ENCODE results near the gene PRR14L. TPM values are rescaled to one million over a fixed set of nuclear protein-coding genes. Genes with fewer than 3 reads are reported as not detected.
"Not testable (repeated sequence)": the region's sequence is repeated elsewhere in the genome, so short reads cannot be mapped to it uniquely, and the experiment has no call there.

Gene PRR14L
- total RNA-seq, 4 donors from 2014 or later: 18.7 to 38.8 (median 29.4) TPM

DNA sequence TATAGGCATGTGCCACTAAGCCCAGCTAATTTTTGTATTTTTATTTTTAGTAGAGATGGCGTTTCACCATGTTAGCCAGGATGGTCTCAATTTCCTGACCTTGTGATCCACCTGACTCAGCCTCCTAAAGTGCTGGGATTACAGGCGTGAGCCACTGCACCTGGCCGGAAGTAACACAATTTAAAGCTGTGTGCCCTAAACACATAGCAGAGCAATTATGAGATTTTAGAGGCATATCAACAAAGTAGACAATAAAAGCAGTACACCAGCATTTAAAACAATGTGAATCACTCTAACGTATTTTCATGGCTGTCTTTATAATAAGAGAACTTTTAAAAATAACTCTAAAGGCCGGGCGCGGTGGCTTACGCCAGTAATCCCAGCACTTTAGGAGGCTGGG is 42.4 kb downstream of the PRR14L start:
- Histone ChIP-seq H3K4me3 (replicated peaks in 1 of 3) (no peak overlapping the region), H3K9me3 (no peaks in the 10 kb centered on the region), H3K27me3 (no peaks in the 10 kb centered on the region), H3K4me1 (no peaks in the 10 kb centered on the region), H3K27ac (no peak overlapping the region), H3K36me3 (peaks cover 11 to 18% of the 10 kb centered on the region in 2 donors)
- no peak for DNase-seq
- TF ChIP-seq, protein P1, sequence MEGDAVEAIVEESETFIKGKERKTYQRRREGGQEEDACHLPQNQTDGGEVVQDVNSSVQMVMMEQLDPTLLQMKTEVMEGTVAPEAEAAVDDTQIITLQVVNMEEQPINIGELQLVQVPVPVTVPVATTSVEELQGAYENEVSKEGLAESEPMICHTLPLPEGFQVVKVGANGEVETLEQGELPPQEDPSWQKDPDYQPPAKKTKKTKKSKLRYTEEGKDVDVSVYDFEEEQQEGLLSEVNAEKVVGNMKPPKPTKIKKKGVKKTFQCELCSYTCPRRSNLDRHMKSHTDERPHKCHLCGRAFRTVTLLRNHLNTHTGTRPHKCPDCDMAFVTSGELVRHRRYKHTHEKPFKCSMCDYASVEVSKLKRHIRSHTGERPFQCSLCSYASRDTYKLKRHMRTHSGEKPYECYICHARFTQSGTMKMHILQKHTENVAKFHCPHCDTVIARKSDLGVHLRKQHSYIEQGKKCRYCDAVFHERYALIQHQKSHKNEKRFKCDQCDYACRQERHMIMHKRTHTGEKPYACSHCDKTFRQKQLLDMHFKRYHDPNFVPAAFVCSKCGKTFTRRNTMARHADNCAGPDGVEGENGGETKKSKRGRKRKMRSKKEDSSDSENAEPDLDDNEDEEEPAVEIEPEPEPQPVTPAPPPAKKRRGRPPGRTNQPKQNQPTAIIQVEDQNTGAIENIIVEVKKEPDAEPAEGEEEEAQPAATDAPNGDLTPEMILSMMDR (IDR thresholded peaks at IDR 0.05): no peak
- TF ChIP-seq POLR2A (IDR thresholded peaks at IDR 0.05): no peak
- 92% methylated on average over 8 of the region's 8 CpGs for WGBS, 2 donors
- intact Hi-C loops (cut with DNase I): no loop called here

DNA sequence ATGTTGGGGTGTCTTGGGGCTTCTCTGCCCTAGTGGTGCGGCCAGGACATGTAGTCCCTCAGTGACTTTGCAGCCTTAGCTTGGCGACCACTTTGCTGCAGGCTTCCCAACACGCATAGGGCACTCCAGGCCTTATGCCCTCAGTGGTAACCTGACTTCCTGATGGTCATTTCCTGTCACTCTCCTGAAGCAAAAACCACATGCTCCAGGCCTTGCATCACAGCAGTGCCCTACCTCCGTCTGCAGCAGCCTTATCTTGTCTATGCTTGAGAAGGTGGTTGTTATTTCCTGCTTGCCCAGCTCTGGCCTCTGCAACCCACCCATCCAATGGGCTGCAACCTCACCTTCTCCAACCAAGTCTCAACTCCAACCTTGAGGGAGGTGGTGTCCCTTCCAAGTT is 54.5 kb downstream of the PRR14L start:
- no peak overlapping the region for H3K4me3 ChIP-seq (replicated peaks in 1 of 3)
- H3K9me3 ChIP-seq: no peaks in the 10 kb centered on the region
- no peak for TF ChIP-seq POLR2A (IDR thresholded peaks at IDR 0.05)
- TF ChIP-seq, protein P1 (IDR thresholded peaks at IDR 0.05): no peak
- intact Hi-C loops (cut with DNase I): no loop called here
- no peaks in the 10 kb centered on the region for H3K4me1 ChIP-seq
- peaks cover 10 to 20% of the 10 kb centered on the region in 2 donors for H3K36me3 ChIP-seq
- WGBS, 2 donors: 94% methylated on average over 3 to 4 of the region's 4 CpGs
- H3K27me3 ChIP-seq: no peaks in the 10 kb centered on the region
- no peak for DNase-seq
- H3K27ac ChIP-seq: no peak overlapping the region

DNA sequence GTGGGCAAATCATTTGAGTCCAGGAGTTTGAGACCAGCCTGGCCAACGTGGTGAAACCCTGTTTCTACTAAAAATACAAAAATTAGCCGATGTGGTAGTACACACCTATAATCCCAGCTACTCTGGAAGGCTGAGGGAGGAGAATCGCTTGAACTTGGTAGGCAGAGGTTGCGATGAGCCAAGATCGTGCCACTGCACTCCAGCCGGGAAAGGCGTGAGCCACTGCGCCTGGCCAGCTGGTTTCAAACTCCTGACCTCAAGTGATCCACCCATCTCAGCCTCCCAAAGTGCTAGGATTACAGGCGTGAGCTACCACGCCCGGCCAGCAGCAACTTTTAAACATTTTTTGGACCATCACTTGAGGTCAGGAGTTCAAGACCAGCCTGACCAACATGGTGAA is 55.9 kb downstream of the PRR14L start:
- H3K9me3 ChIP-seq; intact Hi-C loops (cut with DNase I); H3K4me3 ChIP-seq (replicated peaks in 1 of 3); H3K27me3 ChIP-seq; H3K4me1 ChIP-seq; DNase-seq; H3K27ac ChIP-seq: not testable (repeated sequence)
- 95% methylated on average over 11 of the region's 11 CpGs for WGBS, 2 donors
- peaks cover 10 to 17% of the 10 kb centered on the region in 2 donors for H3K36me3 ChIP-seq

GRCh38 chr22:31692186-31692886 is 57.6 kb downstream of the PRR14L start:
- TF ChIP-seq POLR2A (IDR thresholded peaks at IDR 0.05): no peak
- TF ChIP-seq, protein P1 (IDR thresholded peaks at IDR 0.05): no peak
- DNase-seq: no peak
- Histone ChIP-seq H3K4me1 (no peaks in the 10 kb centered on the region), H3K27me3 (no peaks in the 10 kb centered on the region), H3K27ac (no peak overlapping the region), H3K36me3 (peaks cover 12 to 15% of the 10 kb centered on the region in 2 donors), H3K4me3 (replicated peaks in 1 of 3) (no peak overlapping the region), H3K9me3 (no peaks in the 10 kb centered on the region)
- intact Hi-C loops (cut with DNase I): no loop called here
- 95 to 96% methylated on average over 1 of the region's 1 CpG for WGBS, 2 donors

- intact Hi-C loops (cut with DNase I): no loop called here
- Histone ChIP-seq H3K27ac (no peak overlapping the region), H3K4me1 (no peaks in the 10 kb centered on the region), H3K4me3 (replicated peaks in 1 of 3) (no peak overlapping the region), H3K27me3 (no peaks in the 10 kb centered on the region), H3K36me3 (peaks cover 18 to 19% of the 10 kb centered on the region in 2 donors), H3K9me3 (no peaks in the 10 kb centered on the region)
- DNase-seq: no peak
- TF ChIP-seq, protein P1 (IDR thresholded peaks at IDR 0.05): no peak
- no peak for TF ChIP-seq POLR2A (IDR thresholded peaks at IDR 0.05)
- 96 to 98% methylated on average over 3 of the region's 3 CpGs for WGBS, 2 donors
Observed at GRCh38 chr22:31691408-31691807, 58.5 kb downstream of the PRR14L start.
